ENCODE measurements around the gene SLC43A2. TPM values are rescaled to one million over a fixed set of nuclear protein-coding genes. Genes with fewer than 3 reads are reported as not detected.
A peak's percentile ranks its signal among the peaks of the same experiment; 100 is the strongest.

The SLC43A2 gene
- polyA plus RNA-seq, 2 of the 4 experiments (the other 2 are of a cell fraction), result 3.5 to 7.0 TPM

- 0 out of 3 replicates have a peak overlapping the region, but pooled peaks have one; percentile 11 for H3K4me2 ChIP-seq
- DNase-seq (ENCODE audit: low read depth in 1 of 2, low spot score in 1 of 2) (no peak), FAIRE-seq (no peak), ATAC-seq (peak in 1 of 2 experiments; percentile 75; a peak in 3 of 6 replicates)
- H3K4me1 ChIP-seq, result peaks cover 7% of the 10 kb centered on the region
- peaks cover 9% of the 10 kb centered on the region; the same call in 2 of the 3 replicates for H3K9me3 ChIP-seq
- ChIA-PET POLR2A (no interaction called here), CTCF (interaction anchor here (1.0 to 6.8 kb wide), 6 partner anchors 13 to 33 kb away, joined by 3 to 40 read pairs (median 15); partner anchors contain the start of gene SLC43A2)
- no peak for TF ChIP-seq NFE2L2 (conservative IDR thresholded peaks at IDR 0.05; ENCODE audit: low read length)
- no peak for TF ChIP-seq RAD21 (conservative IDR thresholded peaks at IDR 0.05 in 1 of 2, IDR thresholded peaks at IDR 0.05 in 1 of 2)
- TF ChIP-seq ATOH8 (CRISPR knock-in tag; IDR thresholded peaks at IDR 0.05; ENCODE audit: low read depth), result no peak
- TF ChIP-seq HOXB13 (CRISPR knock-in tag; IDR thresholded peaks at IDR 0.05; ENCODE audit: low read depth), result no peak
- TF ChIP-seq CTCF (IDR thresholded peaks at IDR 0.05), result no peak
- no peak for TF ChIP-seq CHD4 (IDR thresholded peaks at IDR 0.05; ENCODE audit: borderline replicate concordance)
- TF ChIP-seq ZFP36 (IDR thresholded peaks at IDR 0.05; ENCODE audit: borderline replicate concordance, partially characterized antibody), result no peak
- no peak for TF ChIP-seq ESRRA (IDR thresholded peaks at IDR 0.05; ENCODE audit: borderline replicate concordance, low read length)
- TF ChIP-seq SMC3 (IDR thresholded peaks at IDR 0.05), result no peak
- no peak for TF ChIP-seq GATA3 (IDR thresholded peaks at IDR 0.05; ENCODE audit: borderline replicate concordance)
- H3K4me3 ChIP-seq, result no peak overlapping the region
- 56% methylated on average over 14 of the region's 14 CpGs for WGBS (ENCODE audit: missing lambda C conversion rate)
- peak overlapping the region in 1 of 2 experiments; percentile 61; a peak in 3 of 6 replicates for H3K27ac ChIP-seq
Measured at GRCh38 chr17:1597861-1598342, 30.7 kb downstream of the SLC43A2 start.

GRCh38 chr17:1593630-1593931, 35.1 kb downstream of the SLC43A2 start:
- WGBS (ENCODE audit: missing lambda C conversion rate), result 92% methylated on average over 5 of the region's 5 CpGs
- Histone ChIP-seq H3K27ac (no peak overlapping the region), H3K4me3 (no peak overlapping the region), H3K9me3 (no peaks in the 10 kb centered on the region), H3K4me2 (no peak overlapping the region), H3K4me1 (peaks cover 33% of the 10 kb centered on the region)
- no peak for TF ChIP-seq MAX (IDR thresholded peaks at IDR 0.05)
- TF ChIP-seq MAFK (IDR thresholded peaks at IDR 0.05; ENCODE audit: partially characterized antibody), result peak; percentile 63
- TF ChIP-seq BCL3 (IDR thresholded peaks at IDR 0.05), result no peak
- no peak for TF ChIP-seq POLR2AphosphoS2 (conservative IDR thresholded peaks at IDR 0.05; ENCODE audit: low read length)
- ATAC-seq (no peak), FAIRE-seq (no peak), DNase-seq (ENCODE audit: low read depth in 1 of 2, low spot score in 1 of 2) (no peak)
- POLR2A ChIA-PET, result no interaction called here
- CTCF ChIA-PET, result interaction anchor here (0.6 to 6.8 kb wide), 2 partner anchors 20 to 37 kb away, joined by 3 to 40 read pairs; partner anchors contain the start of gene SLC43A2

DNA sequence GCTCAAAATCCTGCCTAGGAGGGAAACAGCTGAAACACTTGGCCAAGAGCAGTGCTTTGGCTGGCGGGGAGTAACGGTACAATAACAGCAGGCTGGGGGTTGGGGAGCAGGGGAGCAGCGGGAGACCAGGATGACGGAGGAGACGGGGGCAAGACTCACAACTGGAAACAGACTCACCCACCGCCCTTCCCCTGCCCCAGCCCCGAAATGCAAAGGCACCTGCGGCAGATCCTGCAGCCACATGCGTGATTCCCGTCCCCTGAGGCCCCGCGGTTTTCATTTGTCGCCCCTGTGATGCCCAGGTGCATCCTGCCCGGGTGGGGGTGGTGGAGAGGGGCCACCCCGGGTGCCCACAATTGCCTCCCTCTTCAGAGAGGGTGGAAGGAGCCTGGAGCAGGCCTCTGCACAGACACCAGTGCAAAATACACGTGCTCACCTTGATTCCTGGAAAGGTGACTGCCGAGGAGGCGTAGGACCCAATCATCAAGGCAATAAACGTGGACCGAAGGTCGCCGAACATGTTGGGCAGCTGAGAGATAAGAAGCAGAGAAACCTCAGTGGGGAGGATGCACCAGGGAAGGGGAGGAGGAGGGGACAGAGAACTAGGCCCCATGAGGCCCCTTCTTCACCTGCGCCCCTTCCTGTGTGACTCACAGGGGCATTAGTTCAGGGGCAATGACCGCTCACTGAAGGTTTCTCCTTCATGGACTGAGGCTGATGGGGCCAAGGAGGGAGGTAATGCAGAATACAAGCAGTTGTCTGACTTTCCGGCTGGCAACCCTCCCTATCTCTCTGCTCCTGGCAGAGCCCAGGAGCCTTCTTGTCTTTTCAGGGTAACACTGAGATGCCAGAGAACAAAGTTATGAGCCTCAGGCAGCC, 35.6 kb downstream of the SLC43A2 start:
- FAIRE-seq, result no peak
- no peak overlapping the region for H3K4me2 ChIP-seq
- WGBS (ENCODE audit: missing lambda C conversion rate), result 89% methylated on average over 25 of the region's 25 CpGs
- peaks cover 31% of the 10 kb centered on the region for H3K4me1 ChIP-seq
- no peak for ATAC-seq
- H3K9me3 ChIP-seq, result no peaks in the 10 kb centered on the region
- no peak overlapping the region for H3K4me3 ChIP-seq
- H3K27ac ChIP-seq, result no peak overlapping the region
- no peak for DNase-seq (ENCODE audit: low read depth in 1 of 2, low spot score in 1 of 2)
- ChIA-PET CTCF (interaction anchor here (0.5 to 6.8 kb wide), 4 partner anchors 25 to 65 kb away, joined by 3 to 40 read pairs (median 20); partner anchors contain the start of genes RILP and SLC43A2), POLR2A (no interaction called here)
- TF ChIP-seq BCL3 (IDR thresholded peaks at IDR 0.05) (no peak), SMC3 (IDR thresholded peaks at IDR 0.05) (no peak), KDM1A (IDR thresholded peaks at IDR 0.05; ENCODE audit: low read depth) (no peak), CEBPB (IDR thresholded peaks at IDR 0.05) (no peak), EHF (CRISPR knock-in tag; IDR thresholded peaks at IDR 0.05) (no peak), KDM5A (IDR thresholded peaks at IDR 0.05) (no peak), HOXB5 (CRISPR knock-in tag; IDR thresholded peaks at IDR 0.05) (no peak), NFE2L2 (conservative IDR thresholded peaks at IDR 0.05; ENCODE audit: low read length) (no peak), GATA3 (IDR thresholded peaks at IDR 0.05; ENCODE audit: borderline replicate concordance) (no peak), POLR2AphosphoS2 (conservative IDR thresholded peaks at IDR 0.05; ENCODE audit: low read length) (no peak), ELK1 (IDR thresholded peaks at IDR 0.05; ENCODE audit: low read depth, low read length) (no peak), HOXA7 (CRISPR knock-in tag; IDR thresholded peaks at IDR 0.05) (no peak), FOXS1 (CRISPR knock-in tag; IDR thresholded peaks at IDR 0.05) (no peak), CBX2 (IDR thresholded peaks at IDR 0.05; ENCODE audit: borderline replicate concordance, low read depth) (no peak)
- TF ChIP-seq, protein P1, sequence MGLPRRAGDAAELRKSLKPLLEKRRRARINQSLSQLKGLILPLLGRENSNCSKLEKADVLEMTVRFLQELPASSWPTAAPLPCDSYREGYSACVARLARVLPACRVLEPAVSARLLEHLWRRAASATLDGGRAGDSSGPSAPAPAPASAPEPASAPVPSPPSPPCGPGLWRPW (IDR thresholded peaks at IDR 0.05), result no peak
